GDM1 (cell line): ENCODE measurements around the gene CAGE1.

ENCODE experiments used
- DNase-seq: peaks from one replicate; lab custom pipeline; 2025; lab: John Stamatoyannopoulos, UW

CAGE1 gene

DNA sequence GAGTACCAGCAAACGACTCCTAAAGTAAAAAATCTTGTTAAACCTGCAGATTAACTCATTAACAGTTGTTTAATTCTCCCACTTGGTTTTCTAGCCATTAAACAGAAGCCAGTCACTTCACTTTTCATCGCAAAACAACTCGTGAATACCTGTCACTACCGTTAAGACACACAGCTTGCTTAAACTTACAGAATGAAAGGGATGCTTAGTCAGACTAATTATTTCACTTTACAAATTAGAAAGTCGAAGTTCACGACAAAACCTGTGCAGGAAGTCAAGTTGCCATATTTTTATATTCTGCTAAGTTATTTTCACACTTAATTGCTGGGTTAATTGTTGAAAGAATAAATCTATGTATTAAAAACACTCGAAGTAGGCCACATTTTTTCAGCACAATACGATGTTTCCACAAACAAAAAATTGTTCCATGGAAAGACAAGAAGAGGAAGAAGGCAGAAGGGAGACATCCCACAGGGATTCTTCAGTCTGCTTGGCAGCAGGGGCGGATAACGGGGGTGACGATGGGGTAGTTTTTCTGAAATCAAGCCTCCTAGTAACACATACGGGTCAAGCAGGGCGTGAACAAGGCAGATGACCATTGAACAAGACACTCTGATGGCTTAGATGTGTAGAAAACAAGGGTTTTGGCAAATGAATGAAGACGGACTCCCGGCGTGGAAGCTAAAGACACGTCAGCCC is 77.5 kb downstream of the CAGE1 start:
- no peak for DNase-seq

DNA sequence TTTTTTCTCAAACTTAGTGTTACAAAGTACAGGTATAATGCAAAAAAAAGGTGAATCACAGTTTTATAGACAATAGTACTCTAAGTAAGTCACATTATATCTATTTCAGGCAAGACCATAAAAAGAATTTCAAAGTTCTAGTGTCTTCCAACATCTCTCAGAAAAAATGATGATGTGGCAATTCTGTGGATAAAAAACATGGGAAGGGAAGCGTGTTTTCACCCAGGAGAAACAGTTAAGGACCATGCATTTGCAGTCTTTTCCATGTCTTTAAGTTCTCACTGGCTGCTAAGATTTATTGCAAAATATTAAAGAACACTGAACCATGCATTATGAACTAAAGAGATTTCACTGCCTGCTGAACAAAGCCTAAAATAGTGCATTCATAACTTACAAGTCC is 78.4 kb downstream of the CAGE1 start:
- no peak for DNase-seq

DNA sequence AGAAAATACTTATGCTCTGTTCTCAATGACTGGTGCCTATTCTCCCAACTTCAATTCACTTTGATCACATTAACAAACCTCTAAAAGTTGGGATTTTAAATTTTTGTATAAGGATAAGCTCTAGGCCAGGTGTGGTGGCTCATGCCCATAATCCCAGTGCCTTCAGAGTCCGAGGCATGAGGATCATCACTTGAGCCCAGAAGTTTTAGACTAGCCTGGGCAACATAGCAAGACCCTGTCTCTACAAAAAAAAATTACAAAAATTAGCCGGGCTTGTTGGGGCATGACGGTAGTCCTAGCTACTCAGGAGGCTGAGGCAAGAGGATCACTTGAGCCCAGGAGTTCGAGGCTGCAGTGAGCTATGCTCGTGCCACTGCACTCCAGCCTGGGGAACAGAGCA is 80.5 kb downstream of the CAGE1 start:
- no peak for DNase-seq

DNA sequence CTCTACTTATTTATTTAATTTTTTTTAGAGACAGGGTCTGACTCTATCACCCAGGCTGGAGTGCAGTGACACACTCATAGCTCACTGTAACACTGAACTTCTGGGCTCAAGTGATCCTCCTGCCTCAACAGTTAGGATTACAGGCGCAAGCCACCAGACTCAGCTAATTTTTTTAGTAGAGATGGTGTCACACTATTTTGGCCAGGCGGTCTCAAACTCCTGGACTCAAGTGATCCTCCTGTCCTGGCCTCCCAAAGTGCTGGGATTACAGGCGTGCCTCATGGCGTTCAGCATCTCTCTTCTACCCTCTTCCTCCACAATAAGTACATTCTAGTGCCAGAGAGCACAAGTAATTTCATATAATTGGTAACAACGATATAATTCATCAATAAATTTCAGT is 82.0 kb downstream of the CAGE1 start:
- DNase-seq, result no peak

DNA sequence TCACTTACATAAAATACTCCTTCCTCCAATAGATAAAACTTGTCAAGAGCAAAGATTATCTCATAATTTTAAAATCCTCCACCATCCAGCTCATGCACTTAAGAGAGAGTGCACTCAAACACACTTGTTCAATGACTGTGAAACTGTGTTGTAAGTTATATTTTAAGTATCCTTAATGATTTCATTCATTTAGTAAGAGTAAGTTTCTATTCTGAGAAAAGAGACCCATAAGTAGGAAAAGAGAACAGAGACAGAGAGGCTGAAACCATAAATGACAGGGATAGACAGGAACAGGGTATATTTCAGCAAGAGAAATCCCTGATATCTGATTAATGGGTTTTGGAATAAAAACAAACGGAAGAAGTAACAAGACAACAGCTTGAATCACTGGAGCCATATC is 84.7 kb downstream of the CAGE1 start:
- no peak for DNase-seq

DNA sequence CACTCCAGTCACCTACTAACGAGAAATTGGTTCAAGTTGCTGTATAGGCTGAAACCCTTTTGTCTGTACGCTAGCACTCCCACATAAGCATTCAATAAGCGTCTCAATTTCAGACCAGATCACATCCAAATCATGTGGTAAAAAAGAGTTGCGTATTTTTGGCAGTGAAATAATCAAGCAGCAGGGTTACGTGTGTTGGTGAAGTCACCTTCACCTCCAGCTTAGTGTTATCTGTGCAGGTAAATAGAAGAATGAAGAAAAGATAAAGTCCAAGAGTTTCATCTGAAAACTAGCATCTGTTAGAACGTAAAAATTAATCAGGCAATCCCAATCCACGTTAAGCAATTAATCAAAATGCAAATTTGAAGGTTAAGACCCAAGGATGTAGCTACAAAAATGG is 87.8 kb downstream of the CAGE1 start:
- DNase-seq, result no peak

DNA sequence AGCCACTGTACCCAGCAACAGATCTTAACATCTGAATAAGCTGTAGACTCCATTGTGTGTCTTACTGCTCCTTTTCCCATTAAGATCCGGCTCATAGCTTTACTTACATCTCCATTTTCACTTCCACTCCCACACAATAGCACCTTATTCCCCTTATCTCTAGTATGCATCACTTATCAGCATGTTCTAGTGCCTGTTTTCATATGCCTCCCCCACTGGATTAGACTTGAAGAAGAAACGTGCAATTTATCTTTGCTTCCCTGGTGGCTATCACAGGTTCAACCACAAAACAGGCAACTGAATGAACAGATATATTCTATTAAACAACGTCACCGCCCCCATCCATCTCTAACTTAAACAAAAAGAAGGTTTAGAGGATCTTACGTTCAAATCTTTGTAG is 88.6 kb downstream of the CAGE1 start:
- DNase-seq, result no peak

DNA sequence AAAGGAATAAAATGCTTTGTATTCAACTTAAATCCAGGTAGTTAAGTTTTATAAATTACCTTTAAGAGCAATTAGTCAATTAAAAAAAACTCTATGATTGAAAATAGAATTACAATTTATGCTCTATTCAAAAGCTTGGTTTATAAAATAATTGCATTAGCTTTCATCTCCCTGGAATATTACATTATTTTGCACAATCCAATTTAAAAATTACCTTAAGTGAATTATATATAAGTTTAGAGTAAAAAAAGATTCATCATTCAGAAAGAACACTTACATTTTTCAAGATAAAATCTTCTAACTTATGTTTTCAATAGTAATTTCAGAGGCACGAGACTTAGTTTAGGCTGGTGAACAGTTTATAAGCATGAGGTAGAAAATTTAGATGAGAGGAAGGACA is 91.4 kb downstream of the CAGE1 start:
- no peak for DNase-seq

DNA sequence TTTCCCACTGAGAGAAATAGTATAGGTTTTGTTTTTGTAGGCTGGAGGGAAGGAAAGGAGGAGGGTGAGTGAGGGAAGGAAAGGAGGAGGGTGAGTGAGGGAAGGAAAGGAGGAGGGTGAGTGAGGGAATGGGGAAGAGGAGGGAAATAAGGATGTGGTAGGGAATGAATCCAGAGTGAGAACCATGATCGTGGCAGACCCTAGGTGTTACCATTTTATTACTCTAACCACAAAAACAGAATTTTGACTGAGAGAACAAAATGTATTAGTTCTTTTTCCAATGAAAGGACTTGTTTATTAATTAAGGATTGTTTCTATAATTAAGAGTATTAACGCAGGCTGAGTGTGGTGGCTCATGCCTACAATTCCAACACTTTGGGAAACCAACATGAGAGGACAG is 92.9 kb downstream of the CAGE1 start:
- DNase-seq, result no peak

DNA sequence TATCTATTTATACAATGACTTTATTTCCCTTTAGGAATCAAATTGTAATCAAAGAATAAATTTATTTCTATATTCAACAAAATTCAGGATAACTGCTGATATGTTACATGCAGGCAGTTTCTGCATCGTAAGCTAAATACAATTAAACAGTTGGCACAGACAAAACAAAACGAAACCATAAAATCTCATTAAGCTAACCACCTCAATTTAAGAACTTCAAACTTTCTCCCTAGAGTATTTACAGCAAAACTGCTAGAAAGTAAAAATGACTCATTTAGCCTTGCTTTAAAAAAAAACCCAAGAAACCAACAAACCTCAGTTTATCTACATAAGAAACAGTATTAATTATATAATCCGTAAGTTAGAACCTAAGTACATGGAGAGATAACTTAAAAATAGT is 93.6 kb downstream of the CAGE1 start:
- DNase-seq, result no peak

DNA sequence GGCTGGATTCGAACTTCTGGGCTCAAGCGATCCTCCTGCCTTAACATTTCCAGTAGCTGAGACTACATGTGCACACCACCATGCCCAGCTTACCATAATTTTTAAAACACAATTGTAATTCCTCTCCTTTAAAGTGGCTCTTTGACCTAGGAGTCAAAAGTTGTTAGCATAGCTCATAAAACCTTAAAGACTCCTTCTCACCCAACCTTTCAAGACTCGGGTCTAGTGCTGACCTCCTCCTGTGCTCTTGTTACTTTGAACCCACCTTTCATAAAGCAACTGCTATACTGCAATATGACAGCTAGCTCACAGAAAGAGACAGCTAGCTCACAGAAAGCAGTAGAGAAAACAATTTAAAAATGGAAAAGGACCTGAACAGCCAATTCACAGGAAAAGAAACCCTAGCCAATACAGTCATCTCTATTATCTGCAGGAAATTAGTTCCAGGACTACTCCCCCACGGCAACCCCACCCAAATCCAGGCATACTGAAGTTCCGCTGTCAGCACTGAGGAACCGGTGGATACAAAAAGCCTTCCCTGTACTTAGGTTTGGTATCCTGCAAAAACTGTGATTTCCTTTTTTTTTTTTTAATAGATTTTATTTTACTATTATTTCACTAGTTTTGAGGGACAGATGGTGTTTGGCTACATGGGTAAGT is 96.8 kb downstream of the CAGE1 start:
- DNase-seq, result no peak

DNA sequence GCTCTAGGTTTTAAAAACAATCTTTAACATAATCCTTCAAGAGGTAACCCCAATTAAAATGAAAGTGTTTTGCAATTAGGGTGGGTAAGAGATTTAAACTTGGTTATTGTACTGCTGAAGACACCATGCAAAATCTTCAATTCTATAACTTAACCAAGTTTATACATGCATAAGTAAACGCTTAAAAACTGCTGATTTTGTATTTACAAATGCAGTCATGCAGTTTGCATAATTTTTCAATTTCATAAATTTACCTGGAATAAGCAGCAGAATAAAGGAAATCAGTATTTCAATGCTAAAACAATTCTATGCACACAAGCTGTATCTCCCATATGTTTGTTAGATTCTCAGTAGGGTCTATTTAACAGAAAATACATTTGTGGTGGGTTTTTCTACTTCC is 99.5 kb downstream of the CAGE1 start:
- no peak for DNase-seq

DNA sequence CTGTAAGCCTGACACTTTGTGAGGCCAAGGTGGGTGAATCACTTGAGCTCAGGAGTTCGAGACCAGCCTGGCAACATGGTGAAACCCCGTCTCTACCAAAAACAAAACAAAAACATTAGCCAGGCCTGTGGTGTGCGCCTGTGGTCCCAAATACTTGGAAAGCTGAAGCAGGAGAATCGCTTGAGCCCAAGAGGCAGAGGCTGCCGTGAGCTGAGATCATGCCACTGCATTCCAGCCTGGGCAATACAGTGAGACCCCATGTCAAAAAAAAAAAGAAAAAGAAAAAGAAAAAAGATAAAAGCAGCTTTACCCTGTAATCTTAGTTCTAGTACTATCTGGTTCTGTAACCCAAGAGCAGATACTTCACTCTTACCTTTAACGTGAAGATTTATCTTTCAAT is 104.1 kb downstream of the CAGE1 start:
- DNase-seq, result no peak

DNA sequence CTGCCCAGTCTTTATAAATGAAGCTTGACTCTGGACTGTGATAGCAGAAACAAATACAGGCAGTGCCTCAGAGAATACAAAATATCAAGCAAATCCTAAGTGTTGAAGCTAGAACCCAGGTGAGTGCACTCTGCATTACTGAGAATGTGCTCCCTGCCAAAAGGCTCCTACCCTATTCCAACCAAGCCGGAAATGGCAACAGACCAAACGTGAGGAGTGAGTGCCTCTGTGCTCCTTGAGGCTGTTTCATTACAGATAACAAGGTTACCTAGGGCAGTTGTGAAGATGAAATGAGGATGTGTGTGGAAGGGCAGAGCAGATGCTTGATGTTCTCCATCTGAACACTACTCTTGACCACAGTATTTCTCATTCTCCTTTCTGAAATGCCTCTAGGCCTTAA is 105.9 kb downstream of the CAGE1 start:
- DNase-seq, result no peak

DNA sequence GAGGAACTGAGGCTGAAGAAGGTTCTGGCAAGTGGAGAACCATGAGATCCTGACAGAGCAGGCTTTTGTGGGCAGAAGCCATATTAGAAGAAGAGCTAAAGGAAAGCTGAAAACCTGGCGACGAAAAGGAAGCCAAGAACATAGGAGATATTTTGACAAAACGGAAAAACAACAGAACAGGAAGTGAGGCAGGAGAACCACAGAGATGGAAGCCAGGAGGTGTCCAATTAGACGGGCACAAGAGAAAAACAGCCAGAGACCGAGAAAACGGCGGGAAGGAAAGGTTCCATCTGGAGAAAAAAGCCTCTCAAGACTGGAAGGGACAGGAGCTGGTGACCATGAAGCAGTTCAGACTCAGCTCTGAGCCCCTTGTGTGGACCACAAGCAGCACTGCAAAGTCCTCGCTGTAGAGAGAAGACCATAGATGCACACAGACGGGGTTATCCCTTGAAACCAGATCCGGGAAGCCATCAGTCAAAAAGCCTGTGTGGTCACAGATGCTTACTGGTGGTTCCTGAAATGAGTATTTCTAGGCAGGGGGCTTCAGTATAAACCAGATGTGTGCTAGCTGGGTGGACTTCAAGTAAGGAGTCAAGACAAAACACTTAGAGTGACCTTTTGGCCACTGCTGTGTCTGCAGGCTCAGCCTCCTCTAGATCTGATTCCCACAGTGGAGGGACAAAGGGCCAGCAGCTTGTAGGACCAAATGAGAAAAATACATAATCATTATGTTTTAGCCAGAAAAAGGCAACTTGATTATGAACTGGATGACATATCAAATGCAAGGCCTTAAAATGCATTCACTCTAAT is 107.2 kb downstream of the CAGE1 start:
- no peak for DNase-seq
